ENCODE data around the gene ODAD4.

- no peak for TF ChIP-seq CTCF (conservative IDR thresholded peaks at IDR 0.05)
- TF ChIP-seq ZFX (IDR thresholded peaks at IDR 0.05), result no peak
Observed at GRCh38 chr17:41956522-41956921, 26.1 kb downstream of the ODAD4 start.
